HG02973 (cell line): ENCODE measurements around the gene ADAMTSL5.

ENCODE experiments used
- ATAC-seq: cut with Tn5 transposase; IDR thresholded peaks from one replicate; pipeline ENCODE4 v1.9.1; 2021; ENCODE audit warnings: moderate library complexity; ENCODE audit not compliant: unreplicated experiment

The ADAMTSL5 gene

DNA sequence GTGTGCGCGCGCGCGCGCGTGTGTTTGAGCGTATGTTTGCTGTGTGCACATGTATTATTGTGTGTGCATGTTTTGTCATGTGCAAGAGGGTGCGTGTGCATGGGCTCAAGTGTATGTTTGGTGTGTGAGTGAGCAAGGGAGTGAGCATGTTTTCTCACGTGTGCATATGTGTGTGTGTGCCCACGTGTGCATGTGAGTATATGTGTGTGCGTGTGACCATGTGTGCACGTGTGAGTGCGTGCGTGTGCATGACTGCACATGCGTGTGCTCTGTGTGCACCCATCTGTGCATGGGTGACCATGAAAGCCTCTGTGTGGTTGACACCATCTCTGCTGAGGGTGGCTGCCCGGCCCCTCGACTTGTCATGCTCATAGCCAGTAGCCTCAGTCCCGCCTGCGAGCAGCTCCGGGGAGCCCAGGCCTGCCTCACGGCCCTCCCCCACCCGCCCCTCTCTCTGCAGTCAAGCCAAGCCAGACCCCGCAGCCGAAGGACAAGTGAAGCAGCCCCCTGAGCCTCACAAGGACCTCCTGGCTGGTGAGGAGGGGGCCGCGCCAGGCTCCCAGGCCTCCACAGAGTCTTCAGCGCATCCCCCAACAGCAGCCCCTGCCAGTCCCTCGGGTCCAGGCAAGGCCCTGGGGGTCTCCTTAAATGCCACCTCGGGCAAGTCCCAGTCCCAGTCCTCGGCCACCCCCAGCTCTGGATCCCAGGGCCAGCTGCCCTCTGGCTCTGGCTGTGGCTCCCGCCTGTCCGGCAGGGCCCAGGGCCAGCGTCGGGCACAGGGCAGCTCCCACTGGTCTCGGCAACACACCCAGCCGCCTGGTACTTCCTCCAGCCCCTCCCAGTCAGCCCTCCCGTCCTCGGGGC lies 15.9 kb downstream of the ADAMTSL5 start:
- no peak for ATAC-seq

DNA sequence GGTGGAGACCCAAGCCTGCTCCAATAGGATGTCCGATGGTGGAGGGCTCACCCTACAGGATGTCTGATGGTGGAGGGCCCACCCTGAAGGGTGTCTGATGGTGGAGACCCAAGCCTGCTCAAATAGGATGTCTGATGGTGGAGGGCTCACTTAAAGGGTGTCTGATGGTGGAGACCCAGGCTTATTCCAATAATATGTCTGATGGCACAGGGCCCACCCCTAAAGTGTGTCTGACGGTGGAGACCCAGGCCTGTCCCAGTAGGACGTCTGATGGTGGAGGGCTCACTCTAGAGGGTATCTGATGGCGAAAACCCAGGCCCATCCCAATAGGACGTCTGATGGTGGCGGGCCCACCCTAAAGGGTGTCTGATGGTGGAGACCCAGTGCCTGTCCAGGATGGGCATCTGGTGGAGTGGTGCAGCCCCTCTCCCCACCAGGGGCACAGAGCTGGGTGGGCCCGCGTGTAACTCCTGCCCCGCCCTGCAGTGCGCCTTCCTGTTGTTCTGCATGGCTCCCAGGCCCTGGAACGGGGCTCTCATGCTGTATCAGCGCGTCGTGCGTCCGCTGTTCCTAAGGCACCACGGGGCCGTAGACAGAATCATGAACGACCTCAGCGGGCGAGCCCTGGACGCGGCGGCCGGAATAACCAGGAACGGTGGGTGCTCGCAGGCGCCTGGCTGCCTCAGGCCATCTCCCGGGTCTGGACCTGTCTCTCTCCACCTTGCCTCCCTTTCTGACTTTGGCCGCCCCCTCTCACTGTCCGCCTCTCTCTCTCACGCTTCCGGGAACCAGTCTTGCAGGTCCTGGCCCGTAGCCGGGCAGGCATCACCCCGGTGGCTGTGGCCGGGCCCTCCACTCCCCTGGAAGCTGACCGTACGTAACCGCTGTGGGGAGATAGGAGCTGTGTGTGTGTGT lies 16.8 kb downstream of the ADAMTSL5 start:
- ATAC-seq, result no peak

DNA sequence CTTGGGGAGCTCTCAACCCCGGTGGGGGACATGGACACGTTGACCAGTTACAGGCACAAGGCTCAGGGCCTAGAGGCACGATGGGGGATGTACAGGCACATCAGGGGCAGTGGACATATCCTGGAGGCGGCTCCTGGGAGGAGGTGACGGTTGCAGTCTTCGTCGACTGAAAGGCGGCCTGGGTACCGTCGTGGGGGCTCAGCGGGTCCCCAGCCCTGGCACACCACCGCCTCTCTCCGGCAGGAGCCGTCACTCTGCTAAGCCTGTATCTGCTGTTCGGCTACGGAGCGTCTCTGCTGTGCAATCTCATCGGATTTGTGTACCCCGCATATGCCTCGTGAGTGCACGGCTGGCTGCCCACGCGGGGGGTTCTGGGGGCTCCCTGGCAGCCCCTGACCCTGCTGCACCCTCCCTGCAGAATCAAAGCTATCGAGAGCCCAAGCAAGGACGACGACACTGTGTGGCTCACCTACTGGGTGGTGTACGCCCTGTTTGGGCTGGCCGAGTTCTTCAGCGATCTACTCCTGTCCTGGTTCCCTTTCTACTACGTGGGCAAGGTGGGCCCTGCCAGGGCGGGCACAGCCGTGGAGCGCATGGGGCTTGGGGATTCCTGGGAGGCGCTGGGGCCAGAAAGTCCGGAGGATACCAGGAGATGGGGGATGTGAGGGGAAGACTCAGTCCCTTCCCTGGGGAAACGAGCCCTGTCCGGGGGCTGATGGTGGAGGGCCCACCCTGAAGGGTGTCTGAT lies 17.6 kb downstream of the ADAMTSL5 start:
- ATAC-seq, result no peak

DNA sequence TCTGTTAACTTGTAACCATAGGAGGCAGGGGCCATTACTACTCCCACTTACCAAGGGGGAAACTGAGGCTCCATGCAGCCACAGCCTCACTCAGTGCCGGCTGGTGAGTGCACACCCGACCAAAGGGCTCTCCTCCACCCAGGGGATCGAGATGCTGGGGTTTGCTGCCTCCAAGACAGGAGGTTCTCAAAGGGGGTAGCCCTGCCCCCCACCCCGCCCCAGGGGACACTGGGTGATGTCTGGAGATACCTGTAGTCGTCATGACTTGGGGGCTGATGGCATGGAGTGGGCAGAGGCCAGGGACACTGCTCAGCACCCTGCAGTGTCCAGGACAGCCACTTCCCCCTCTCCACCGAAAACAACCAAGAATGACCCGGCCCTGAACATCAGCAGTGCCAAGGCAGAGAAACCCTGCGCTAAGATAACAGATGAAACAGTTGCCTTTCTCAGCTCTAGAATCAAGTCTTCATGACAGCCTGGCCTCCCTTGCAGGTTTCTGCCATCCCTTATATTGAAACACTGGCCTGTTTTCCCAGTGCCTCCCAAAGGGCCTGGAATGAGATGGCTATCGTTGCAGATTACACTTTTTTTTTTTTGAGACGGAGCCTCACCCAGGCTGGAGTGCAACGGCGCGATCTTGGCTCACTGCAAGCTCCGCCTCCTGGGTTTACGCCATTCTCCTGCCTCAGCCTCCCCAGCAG lies 18.6 kb downstream of the ADAMTSL5 start:
- no peak for ATAC-seq

DNA sequence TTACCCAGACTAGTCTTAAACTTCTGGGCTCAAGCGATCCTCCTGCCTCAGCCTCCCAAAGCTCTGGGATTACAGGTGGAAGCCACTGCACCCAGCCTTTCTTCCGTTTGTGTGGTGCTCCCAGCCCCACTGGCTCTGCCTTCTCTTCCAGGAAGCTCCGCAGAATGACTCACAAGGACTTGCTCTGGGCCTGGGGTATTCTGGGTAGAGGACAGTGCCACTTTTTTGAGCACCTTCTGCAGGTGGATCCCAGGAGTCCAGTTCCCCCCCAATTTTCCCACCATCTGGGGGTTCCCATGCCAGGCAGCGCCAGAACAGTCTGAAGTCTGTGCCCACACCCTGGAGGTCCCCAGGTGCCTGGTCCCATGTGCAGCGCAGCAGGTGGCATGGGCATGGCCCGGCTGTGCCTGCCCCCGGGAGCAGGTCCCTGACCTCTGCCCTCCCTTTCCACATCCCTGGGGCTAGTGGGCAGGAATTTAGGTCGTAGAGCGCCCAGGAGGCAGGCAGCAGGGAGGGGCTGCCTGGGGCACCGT lies 20.3 kb downstream of the ADAMTSL5 start:
- ATAC-seq, result no peak

DNA sequence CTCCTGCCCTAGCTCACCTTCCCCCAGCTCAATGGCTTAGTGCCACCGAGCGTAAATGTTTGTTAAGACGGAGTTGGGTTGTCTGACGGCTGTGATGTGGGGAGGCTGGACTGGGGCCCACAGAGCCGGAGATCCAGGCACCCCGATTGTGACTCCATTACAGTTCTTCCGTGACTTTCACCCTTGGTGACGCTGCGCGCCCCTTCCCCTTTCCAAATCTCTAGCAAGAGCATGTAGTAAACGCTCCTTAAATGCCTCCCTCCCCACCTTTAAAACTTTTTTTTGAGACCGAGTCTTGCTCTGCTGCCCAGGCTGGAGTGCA lies 21.0 kb downstream of the ADAMTSL5 start:
- no peak for ATAC-seq

DNA sequence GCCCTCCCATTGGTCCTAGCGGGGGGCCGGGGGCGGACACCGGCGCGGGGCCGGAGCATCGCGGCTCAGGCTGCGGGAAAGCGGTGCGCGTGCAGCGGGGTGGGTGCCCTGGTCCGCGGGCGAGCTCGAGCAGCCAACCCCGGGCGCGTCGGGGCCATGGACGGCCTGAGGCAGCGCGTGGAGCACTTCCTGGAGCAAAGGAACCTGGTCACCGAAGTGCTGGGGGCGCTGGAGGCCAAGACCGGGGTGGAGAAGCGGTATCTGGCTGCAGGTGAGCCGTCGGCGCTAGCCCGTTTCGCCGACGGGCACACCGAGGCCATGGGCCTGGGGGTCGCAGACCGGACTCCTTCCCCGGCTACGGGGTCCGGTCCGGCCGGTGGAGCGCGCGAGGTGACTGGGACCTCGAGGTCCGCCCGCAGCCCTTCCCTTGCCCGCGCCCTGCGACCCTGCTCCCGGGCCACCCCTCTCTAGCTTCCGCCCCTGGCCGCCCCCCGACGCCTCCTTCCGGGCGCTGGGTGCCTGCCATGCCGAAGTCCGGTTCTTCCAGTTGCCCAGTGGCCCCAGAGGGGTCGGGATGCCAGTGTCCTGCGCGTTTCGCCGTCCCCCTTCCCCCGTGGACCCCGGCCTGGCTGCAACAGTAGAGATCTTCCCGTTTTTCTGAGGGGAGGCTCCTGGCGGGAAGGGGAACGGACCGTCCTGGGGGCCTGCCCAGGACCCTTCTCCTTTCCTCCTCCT lies 21.5 kb downstream of the ADAMTSL5 start, which contains the start of gene REEP6:
REEP6 (plus strand) TSS at position 68 of the 735 bp plus-strand sequence; CDS start at position 157, 89 bp downstream.
- ATAC-seq, result no peak

DNA sequence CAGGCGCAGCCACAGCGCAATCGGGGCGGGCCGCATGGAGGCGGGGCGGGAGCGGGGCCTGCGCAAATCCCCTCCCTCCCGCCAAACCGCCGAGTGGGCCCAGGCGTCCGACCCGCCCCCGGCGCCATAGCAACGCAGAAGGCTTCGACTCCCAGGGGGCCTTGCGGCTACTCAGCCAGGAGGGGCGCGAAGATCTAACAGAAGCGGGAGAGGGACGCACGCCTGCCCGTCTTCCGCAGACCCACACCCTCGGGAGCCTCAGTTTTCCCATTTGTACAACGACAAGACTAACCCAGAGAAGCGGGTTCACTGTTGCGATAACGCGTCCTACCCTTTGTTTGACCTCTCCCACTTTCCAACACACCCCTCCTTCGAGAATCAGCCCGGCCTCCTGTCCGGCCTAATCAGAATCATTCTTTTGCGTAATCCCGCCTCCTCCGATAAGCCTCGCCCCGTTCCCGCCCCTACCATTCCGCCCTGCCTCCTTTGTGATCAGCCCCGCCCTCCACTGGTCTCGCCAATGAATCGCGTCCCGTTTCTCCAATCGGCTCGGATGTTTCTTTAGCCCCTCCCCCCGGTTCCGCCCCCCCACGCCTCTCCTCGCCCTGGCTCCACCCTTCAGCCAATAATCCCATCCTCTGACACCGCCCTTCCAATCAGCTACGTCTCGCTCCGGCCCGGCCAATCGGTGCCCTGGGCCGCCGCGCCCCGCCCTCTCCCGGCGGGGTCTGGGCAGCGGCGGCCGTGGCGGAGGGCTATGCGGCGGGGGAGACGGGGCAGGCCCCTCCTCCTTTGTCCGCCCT lies 22.3 kb downstream of the ADAMTSL5 start, which contains the start of gene PCSK4:
PCSK4 (minus strand) TSS at position 40 of the 803 bp plus-strand sequence; CDS start at position 36, 4 bp downstream.
- peak; percentile 76 for ATAC-seq

DNA sequence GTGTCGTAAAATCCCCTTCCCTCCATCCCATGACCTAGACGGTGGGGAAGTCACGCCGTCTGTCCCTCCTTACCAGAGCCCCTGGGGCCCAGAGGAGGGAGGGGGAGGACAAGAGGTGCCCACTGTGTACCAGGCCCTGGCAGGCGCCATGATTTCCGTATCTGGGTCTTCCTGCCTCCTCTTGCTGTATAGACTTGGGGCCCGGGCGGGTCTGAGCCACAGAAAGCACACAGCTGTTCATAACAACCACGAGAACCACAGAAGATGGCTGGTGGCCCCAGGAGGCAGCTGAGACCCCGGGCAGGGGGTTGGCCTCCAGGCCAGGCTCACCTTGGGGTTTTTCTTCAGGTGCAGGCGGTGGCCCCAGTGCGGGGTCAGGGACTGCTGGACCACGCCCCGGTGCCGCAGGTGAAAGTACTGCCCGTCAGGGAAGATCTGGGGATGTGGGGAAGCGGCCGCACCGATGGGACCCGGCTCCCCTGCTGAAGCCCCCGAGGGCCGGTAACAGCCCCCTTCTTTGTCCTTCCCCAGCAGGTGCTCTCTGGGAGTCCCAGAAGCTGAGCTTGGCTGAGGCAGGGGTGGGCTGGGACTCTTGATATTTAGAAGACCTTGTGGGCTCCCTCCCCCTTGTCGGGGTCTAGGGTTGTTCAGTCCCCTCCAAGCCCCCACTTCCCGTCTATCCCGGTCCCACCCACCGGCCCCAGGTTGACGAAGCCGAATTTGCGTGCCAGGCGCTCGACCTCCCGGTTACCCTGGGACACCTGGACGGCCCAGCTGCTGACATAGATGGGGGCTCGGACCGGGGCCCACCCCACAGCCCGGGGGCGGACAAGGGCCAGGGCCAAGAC lies 23.1 kb downstream of the ADAMTSL5 start:
- ATAC-seq, result no peak

DNA sequence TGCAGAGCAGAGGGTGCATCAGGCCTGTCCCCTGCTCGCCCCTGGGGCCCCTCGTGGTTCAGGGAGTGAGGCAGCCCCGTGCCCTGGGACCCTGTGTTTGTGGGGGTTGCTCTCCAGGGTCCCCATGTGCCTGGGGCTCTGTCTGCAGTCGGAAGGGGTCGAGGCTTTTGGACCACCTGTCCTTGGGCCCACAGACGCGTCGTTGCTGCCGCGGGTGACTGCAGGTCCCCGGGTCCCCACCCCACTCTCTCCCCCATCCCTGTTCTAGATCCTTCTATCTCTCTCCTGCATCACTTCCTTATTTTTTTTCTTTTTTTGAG lies 24.6 kb downstream of the ADAMTSL5 start:
- ATAC-seq, result no peak

DNA sequence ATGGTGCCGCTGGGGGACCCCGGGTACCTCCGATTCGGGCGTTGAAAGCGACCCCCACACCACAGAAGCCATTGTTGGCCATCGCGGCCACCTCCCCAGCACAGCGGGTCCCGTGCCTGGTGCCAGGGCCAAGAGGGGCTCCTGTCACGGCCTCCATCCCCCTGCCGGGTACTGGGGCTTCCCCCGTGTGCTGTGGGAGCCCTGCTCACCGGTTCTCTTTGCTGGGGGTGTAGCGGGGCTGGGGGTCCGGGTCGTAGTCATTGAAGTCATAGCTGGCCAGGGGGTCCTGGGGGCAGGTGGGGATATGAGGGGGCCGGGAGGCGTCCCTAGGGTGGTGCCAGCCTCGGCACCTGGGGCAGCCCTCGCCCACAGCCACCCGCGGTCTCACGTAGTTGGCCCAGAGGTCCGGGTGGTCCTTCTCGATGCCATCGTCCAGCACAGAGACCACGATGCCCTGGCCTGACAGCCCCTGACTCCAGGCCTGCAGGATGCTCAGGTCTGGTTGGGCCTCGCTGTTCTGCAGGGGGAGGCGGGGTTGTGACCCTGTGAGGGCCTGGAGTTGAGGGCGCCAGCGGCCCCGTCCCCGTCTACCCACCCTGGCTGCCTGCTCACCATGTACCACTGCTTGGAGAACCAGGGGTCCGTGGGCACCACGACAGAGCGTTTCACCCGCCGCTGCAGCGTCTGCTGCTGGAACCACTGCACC lies 25.1 kb downstream of the ADAMTSL5 start:
- no peak for ATAC-seq

DNA sequence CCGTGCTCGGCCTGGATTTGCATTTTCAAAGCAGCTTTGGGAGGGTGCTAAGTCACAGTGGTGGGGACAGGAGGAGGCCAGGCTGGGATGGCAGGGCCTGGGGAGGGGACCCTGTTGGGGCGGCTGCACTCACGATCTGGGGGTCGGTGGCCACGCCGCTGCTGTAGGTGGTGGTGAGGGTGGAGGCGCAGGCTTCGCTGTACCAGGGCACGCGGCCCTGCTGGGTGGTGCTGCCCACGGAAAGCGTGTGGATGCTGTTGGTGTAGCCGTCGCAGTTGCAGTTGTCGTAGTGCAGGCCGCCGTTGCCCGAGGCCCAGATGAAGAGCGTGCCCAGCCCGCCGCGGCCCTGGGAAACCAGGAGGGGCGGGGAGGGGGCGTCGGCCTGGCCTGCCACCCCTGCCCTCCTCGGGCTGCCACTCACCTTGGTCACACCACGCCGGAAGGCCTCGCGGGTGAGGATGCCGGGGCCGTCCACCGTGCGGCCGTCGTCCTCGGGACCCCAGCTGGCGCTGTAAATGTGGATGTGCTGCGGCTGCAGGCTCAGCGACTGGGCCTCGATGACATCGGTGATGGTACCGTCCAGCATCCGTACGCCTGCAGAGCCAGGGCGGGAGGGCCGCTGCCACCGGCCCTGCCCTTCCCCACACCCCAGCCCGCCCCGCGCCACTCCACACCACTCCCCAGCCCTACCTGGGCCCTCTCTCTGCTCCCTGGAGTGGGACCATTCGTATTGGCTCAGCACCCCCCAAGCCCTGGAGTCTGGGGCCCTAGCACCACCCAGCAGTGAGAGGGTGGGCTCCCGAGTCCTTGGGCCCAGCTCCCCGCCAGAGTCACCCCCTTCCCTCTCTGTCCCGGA lies 25.9 kb downstream of the ADAMTSL5 start:
- no peak for ATAC-seq

DNA sequence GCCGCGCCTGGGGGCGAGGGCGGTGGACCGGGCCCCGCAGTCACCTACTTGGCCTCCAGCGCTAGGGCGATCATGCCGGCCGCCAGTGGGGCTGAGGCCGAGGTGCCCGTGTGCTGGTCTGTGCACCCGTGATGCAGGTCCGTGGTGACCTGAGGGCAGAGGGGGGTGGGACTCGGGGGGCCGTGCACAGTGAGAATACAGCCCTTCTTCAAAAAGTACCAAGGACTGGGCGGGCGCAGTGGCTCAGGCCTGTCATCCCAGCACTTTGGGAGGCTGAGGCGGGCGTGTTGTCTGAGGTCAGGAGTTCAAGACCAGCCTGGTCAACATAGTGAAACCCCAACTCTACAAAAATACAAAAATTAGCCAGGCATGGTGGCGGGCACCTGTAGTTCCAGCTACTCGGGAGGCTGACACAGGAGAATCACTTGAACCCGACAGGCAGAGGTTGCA lies 28.8 kb downstream of the ADAMTSL5 start:
- no peak for ATAC-seq

DNA sequence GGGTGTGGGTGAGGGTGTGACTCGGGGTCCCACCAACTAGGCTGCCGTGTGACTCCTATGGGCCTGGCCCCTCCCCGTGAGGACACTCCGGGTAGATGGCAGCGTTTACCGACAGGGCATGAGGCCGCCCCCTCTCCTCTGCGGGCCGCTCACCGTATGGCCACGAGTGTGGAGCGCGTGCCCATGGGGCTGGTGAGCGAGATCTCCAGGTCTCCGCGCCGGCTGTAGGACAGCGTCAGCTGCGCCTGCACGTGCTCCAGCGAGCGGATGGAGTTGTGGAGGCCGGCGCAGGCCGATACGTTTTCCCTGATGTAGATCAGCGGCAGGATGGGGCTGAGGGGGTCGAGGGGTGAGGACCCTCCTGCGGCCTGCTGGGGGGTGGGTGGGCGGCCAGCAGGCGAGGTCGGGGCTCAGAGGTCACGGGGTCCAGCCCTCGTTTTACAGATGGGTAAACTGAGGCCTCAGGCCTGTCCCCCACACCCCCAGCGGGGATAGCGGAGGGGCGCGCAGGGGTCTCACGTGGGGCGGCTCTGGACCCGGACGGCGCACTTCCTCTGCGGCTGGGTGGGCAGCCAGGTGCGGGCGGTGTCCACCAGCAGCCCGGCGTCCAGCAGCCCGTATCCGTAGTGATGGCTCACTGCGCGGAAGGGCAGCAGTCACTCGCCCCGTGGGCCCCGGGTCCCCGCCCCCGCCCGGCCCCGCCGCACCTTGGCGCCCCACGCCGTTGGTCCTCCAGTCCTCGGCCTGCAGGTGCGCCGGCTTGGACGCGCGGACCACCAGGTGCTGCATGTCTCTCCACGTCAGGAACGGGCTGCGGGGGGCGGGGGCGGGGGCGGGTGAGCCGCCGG lies 29.5 kb downstream of the ADAMTSL5 start:
- ATAC-seq, result no peak

DNA sequence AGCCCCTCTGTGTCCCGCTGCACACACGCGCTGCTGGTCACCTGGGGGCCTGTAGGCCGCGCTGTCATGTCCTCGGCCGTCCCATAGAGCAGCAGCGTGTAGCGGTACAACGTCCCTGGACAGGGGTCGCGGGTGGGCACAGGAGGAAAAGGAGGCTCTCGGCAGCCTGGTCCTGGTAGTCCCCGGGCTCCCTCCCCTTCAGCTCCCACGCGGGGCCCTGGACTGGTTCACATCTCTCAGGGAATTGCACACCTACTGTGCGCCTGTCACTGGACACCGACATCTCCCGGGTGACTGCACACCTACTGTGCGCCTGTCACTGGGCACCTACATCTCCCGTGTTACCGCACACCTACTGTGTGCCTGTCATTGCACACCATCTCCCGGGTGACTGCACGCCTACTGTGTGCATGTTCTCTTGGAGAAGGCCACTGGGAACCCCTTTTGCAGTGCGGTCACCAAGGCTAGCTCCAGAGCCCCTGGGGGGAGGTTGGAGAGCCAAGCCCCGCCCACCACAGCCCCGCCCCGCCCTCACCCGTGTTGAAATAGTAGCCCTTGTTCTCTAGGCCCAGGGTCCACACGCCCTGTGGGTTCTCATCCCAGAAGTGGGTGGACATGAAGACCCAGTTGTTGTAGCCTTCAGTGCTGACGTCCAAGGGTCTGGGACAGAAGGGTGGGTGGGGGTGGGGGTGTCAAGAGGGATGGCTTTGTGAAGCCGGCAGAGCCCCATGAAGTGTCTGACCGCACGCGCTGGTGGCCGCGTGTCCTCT lies 30.3 kb downstream of the ADAMTSL5 start:
- ATAC-seq, result no peak
